Ovary (tissue), 9 donors: ENCODE data around the gene NACA2. TPM values are rescaled to one million over a fixed set of nuclear protein-coding genes. Genes with fewer than 3 reads are reported as not detected.

Source experiments
- DNase-seq, 5 donors: peaks; one replicate each; pipeline ENCODE4 v3.0.0-alpha.2; 2019 to 2020
- H3K27ac ChIP-seq, 2 donors: fragments of 200-600 bp; one replicate each; pipeline versions ENCODE4 v1.5.1 to v1.8.0; 2019 to 2022
- H3K27me3 ChIP-seq: fragments of 200-600 bp; one replicate; pipeline ENCODE4 v1.8.0; 2022
- H3K36me3 ChIP-seq: fragments of 200-600 bp; sonication (generic); one replicate; pipeline ENCODE4 v1.5.1; 2019
- H3K4me1 ChIP-seq: one replicate; pipeline ENCODE4 v1.8.1; 2013; ENCODE audit warnings: mild to moderate bottlenecking, moderate library complexity; ENCODE audit not compliant: insufficient read depth
- H3K4me3 ChIP-seq: fragments of 200-600 bp; sonication (generic); one replicate; pipeline ENCODE4 v1.5.1; 2017
- H3K9me3 ChIP-seq, 2 donors: fragments of 200-600 bp in 1 of 2; sonication (generic) in 1 of 2; one replicate each; pipeline versions ENCODE4 v1.5.1 to v1.8.1; 2013 to 2019; ENCODE audit warnings: mild to moderate bottlenecking in 1 of 2, moderate library complexity in 1 of 2
- EP300 ChIP-seq: sonication (generic); formaldehyde crosslinking; IDR thresholded peaks from one replicate; pipeline ENCODE4 v1.6.1; 2017; ENCODE audit warnings: antibody characterized with exemption
- POLR2A ChIP-seq: fragments of 450-650 bp; IDR thresholded peaks from one replicate; pipeline ENCODE4 v1.6.1; 2017; ENCODE audit warnings: antibody characterized with exemption, mild to moderate bottlenecking, moderate library complexity
- WGBS, 3 donors: extraction: QIAGEN DNeasy Blood & Tissue Kit in 1 of 3; methylation state at CpG; one replicate each; pipeline versions ENCODE4 v1.1.5 to v1.1.7; 2013 to 2017; 5-methylcytosine and 5-hydroxymethylcytosine counted together
- intact Hi-C, 4 donors: fragments of 100-400 bp; cut with DNase I; formaldehyde crosslinking; loops; one replicate each; pipeline versions ENCODE4 v1.11.0 to v1.15.1; 2022 to 2023
- polyA plus RNA-seq, 2 donors: library from polyadenylated mRNA; stranded (reverse); fragments of 200-250 nt in 1 of 2; fragments of 350-450 nt in 1 of 2; fragmentation: Illumina TruSeq in 1 of 2; extraction: RNeasy Lipid Tissue Mini Kit (QIAGEN cat#74804) in 1 of 2; gene quantifications; one replicate each; pipeline ENCODE4 v1.2.3, GENCODE V29; 2013 to 2014
- total RNA-seq, 7 donors: library from RNA; depleted of rRNA in 2 of 7; stranded (reverse); fragments of >200 nt in 2 of 7; fragmentation: NEBNext Ultra II Directional in 3 of 7; extraction: Animal tissue kit (Norgen Biotek cat#: 25700) in 3 of 7; gene quantifications; one replicate each; pipeline versions ENCODE4 v1.1.0 to v1.2.4, GENCODE V29; 2016 to 2023
- TF ChIP-seq, protein P1 (sequence below), 3 donors: fragments of 450-650 bp in 2 of 3; fragments of 200-600 bp in 1 of 3; IDR thresholded peaks; one replicate each; pipeline versions ENCODE4 v1.5.1 to v1.8.0; 2016 to 2022; ENCODE audit warnings: antibody characterized with exemption in 3 of 3, mild to moderate bottlenecking in 1 of 3
- donor health status: DM: no; HTN: no; CAD: no; lungs with moderate emphysema.
- donor health status: DM: no; HTN: no; CAD: no.
- donor health status: Bipolar disorder and iron deficiency.
- donor health status: DM: yes; HTN: yes; CAD: no.
- donor health status: DM: no; HTN: no; CAD: no.
- donor health status: DM: yes; HTN: yes; CAD: no.

NACA2 gene
- total and polyA plus RNA-seq, 9 donors: not detected

DNA sequence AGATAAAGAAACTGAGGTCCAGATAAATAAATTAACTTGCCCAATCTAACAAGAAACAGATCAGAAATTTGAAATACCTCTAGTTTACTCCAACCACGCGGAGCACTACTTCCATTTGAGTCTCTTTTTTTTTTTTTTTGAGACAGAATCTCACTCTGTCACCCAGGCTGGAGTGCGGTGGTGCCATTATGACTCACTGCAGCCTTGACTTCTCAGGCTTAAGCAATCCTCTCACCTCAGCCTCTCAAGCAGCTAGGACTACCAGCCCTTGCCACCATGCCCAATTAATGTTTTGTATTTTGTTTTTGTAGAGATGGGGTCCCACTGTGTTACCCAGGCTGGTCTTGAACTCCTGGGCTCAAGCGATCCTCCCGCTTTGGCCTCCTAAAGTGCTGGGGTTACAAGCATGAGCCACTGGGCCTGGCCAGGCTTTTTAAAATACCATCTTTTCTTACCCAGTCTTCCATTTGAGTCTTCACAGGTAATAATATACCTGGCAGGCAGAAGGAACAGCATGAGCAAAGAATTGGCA is 3.3 kb upstream of the NACA2 start:
- Histone ChIP-seq H3K4me1 (no peaks in the 10 kb centered on the region), H3K36me3 (no peaks in the 10 kb centered on the region), H3K4me3 (no peak overlapping the region), H3K27ac (no peak overlapping the region), H3K27me3 (no peaks in the 10 kb centered on the region), H3K9me3 (no peaks in the 10 kb centered on the region)
- no peak for TF ChIP-seq POLR2A
- TF ChIP-seq, protein P1, sequence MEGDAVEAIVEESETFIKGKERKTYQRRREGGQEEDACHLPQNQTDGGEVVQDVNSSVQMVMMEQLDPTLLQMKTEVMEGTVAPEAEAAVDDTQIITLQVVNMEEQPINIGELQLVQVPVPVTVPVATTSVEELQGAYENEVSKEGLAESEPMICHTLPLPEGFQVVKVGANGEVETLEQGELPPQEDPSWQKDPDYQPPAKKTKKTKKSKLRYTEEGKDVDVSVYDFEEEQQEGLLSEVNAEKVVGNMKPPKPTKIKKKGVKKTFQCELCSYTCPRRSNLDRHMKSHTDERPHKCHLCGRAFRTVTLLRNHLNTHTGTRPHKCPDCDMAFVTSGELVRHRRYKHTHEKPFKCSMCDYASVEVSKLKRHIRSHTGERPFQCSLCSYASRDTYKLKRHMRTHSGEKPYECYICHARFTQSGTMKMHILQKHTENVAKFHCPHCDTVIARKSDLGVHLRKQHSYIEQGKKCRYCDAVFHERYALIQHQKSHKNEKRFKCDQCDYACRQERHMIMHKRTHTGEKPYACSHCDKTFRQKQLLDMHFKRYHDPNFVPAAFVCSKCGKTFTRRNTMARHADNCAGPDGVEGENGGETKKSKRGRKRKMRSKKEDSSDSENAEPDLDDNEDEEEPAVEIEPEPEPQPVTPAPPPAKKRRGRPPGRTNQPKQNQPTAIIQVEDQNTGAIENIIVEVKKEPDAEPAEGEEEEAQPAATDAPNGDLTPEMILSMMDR (IDR thresholded peaks at IDR 0.05): no peak
- no peak for TF ChIP-seq EP300
- intact Hi-C loops: no loop called here
- 88 to 90% (median 90%) methylated on average over 5 of the region's 5 CpGs for whole genome bisulfite sequencing, 3 donors
- no peak for DNase-seq

GRCh38 chr17:61593426-61593825 is 2.4 kb upstream of the NACA2 start:
- H3K9me3 ChIP-seq: no peaks in the 10 kb centered on the region
- 3 to 12% (median 7%) methylated on average over 7 of the region's 7 CpGs for WGBS, 3 donors
- TF ChIP-seq, protein P1 (IDR thresholded peaks at IDR 0.05): no peak
- no peak for TF ChIP-seq EP300
- TF ChIP-seq POLR2A: no peak
- no peak overlapping the region for H3K27ac ChIP-seq
- H3K4me3 ChIP-seq: no peak overlapping the region
- intact Hi-C loops: no loop called here
- H3K4me1 ChIP-seq: no peaks in the 10 kb centered on the region
- no peaks in the 10 kb centered on the region for H3K27me3 ChIP-seq
- H3K36me3 ChIP-seq: no peaks in the 10 kb centered on the region
- DNase-seq: no peak

DNA sequence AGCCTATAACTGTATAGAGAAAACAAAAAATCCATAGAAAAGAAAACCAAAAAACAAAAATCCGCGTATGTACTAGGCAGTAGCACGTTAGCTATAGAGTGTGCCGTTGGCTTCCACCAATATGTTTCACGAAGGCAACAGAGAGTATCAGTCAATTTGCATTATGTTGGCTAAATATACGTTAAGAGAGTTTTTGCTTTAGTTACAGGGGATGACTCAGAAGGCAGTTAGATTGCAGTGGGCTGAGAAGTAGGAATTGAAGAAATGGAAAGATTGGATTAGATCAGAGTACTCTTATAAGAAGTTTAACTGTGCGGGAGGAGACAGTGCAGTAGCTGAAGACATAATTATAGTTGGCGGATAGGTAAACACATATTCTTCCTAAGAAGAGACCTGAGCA is 911 bp upstream of the NACA2 start:
- 89 to 93% (median 90%) methylated on average over 8 of the region's 8 CpGs for WGBS, 3 donors
- no peaks in the 10 kb centered on the region for H3K9me3 ChIP-seq
- no peak overlapping the region for H3K27ac ChIP-seq
- H3K36me3 ChIP-seq: no peaks in the 10 kb centered on the region
- intact Hi-C loops: no loop called here
- H3K4me3 ChIP-seq: no peak overlapping the region
- TF ChIP-seq, protein P1 (IDR thresholded peaks at IDR 0.05): no peak
- TF ChIP-seq EP300 (no peak), POLR2A (no peak)
- no peaks in the 10 kb centered on the region for H3K27me3 ChIP-seq
- H3K4me1 ChIP-seq: no peaks in the 10 kb centered on the region
- DNase-seq: no peak

DNA sequence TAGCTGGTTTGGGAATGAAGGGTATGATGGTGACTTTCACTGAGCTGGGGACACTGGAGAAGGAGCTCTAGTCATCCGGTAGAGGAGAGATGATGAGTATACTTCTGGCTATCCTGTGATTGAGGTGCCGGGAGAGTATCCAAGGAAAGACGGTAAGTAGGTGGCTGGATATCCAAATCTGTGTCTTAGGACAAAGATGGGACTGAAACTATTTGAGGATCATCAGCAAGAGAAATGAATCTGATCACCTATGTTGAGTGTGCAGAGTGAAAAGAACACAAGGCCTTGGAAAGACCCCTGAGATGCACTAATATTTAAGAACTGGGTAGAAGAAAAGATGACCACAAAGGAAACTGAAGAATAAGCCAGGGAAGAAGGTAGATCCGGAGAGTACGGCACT is 1.0 kb downstream of the NACA2 start:
- TF ChIP-seq POLR2A (no peak), EP300 (no peak)
- TF ChIP-seq, protein P1 (IDR thresholded peaks at IDR 0.05): no peak
- Histone ChIP-seq H3K4me3 (no peak overlapping the region), H3K27me3 (no peaks in the 10 kb centered on the region), H3K9me3 (no peaks in the 10 kb centered on the region), H3K4me1 (no peaks in the 10 kb centered on the region), H3K27ac (no peak overlapping the region), H3K36me3 (no peaks in the 10 kb centered on the region)
- no peak for DNase-seq
- intact Hi-C loops: no loop called here
- WGBS, 3 donors: 92 to 97% (median 93%) methylated on average over 5 of the region's 5 CpGs
